WTC11 (cell line): Measurements from ENCODE around the gene HOXB13. TPM values are rescaled to one million over a fixed set of nuclear protein-coding genes. Genes with fewer than 3 reads are reported as not detected.

Source experiments
- ATAC-seq: fragments of 200-7000 bp; cut with Tn5 transposase; 2 replicates; pipeline ENCODE4 v1.10.0; 2021; ENCODE audit warnings: mild to moderate bottlenecking, moderate library complexity
- CTCF ChIA-PET: fragments of 300-600 bp; sonication (Branson Sonifier 250); formaldehyde crosslinking; loops from one replicate; lab custom pipeline; 2021; ENCODE audit warnings: antibody characterized with exemption; lab: Charles Lee
- POLR2A ChIA-PET: fragments of 350-600 bp; sonication (Branson Sonifier 250); formaldehyde crosslinking; loops from one replicate; lab custom pipeline; 2021; ENCODE audit warnings: antibody characterized with exemption; lab: Charles Lee
- DNase-seq: peaks from one replicate; pipeline ENCODE4 v3.0.0; 2021; ENCODE audit warnings: low spot score
- H3K27ac Mint-ChIP-seq: 2 replicates; pipeline ENCODE4 v1.8.0; 2021; ENCODE audit warnings: mixed read lengths
- H3K27me3 Mint-ChIP-seq: 2 replicates; pipeline ENCODE4 v1.8.0; 2021; ENCODE audit warnings: low read depth, mild to moderate bottlenecking, moderate library complexity, mixed read lengths
- H3K36me3 Mint-ChIP-seq: 2 replicates; pipeline ENCODE4 v1.8.0; 2021; ENCODE audit warnings: mixed read lengths
- H3K4me1 Mint-ChIP-seq: 2 replicates; pipeline ENCODE4 v1.8.0; 2022; ENCODE audit warnings: mixed read lengths
- H3K4me3 Mint-ChIP-seq: 2 replicates; pipeline ENCODE4 v1.8.0; 2021; ENCODE audit warnings: mild to moderate bottlenecking, moderate library complexity, mixed read lengths
- H3K9me3 Mint-ChIP-seq: 2 replicates; pipeline ENCODE4 v1.8.0; 2021; ENCODE audit warnings: mixed read lengths
- AFF4 ChIP-seq: sonication (generic); formaldehyde crosslinking; IDR thresholded peaks from 2 replicates; pipeline ENCODE4 v1.8.1; 2023; ENCODE audit warnings: mild to moderate bottlenecking, missing genetic modification reagents, borderline replicate concordance
- ATF3 ChIP-seq: sonication (generic); formaldehyde crosslinking; conservative IDR thresholded peaks from 2 replicates; pipeline ENCODE4 v1.8.1; 2022; ENCODE audit warnings: mild to moderate bottlenecking, missing genetic modification reagents
- ATF6 ChIP-seq: sonication (generic); formaldehyde crosslinking; IDR thresholded peaks from 2 replicates; pipeline ENCODE4 v1.8.1; 2023; ENCODE audit warnings: mild to moderate bottlenecking, missing genetic modification reagents
- CBFB ChIP-seq: sonication (generic); formaldehyde crosslinking; IDR thresholded peaks from 2 replicates; pipeline ENCODE4 v1.8.1; 2022; ENCODE audit warnings: mild to moderate bottlenecking, low read depth, missing genetic modification reagents
- CTCF ChIP-seq: fragments of 200-600 bp; IDR thresholded peaks from 2 replicates; pipeline ENCODE4 v1.8.0; 2022; ENCODE audit warnings: antibody characterized with exemption
- E2F5 ChIP-seq: sonication (generic); formaldehyde crosslinking; IDR thresholded peaks from 2 replicates; pipeline ENCODE4 v1.8.1; 2022; ENCODE audit warnings: mild to moderate bottlenecking, moderate library complexity, missing genetic modification reagents
- ETV6 ChIP-seq: sonication (generic); formaldehyde crosslinking; IDR thresholded peaks from 2 replicates; pipeline ENCODE4 v1.8.1; 2022; ENCODE audit warnings: mild to moderate bottlenecking, missing genetic modification reagents
- FOXJ3 ChIP-seq: sonication (generic); formaldehyde crosslinking; IDR thresholded peaks from 2 replicates; pipeline ENCODE4 v1.9.0; 2021; ENCODE audit warnings: missing genetic modification reagents, mild to moderate bottlenecking, borderline replicate concordance
- GRHL2 ChIP-seq: fragments of 250-450 bp; sonication (Bioruptor Pico); IDR thresholded peaks from 2 replicates; pipeline ENCODE4 v1.8.0; 2022; ENCODE audit warnings: mild to moderate bottlenecking, moderate library complexity; ENCODE audit not compliant: insufficient replicate concordance, severe bottlenecking
- HMGXB4 ChIP-seq: sonication (generic); formaldehyde crosslinking; IDR thresholded peaks from 2 replicates; pipeline ENCODE4 v1.8.1; 2023; ENCODE audit warnings: mild to moderate bottlenecking, moderate library complexity, missing genetic modification reagents
- MLX ChIP-seq: sonication (generic); formaldehyde crosslinking; IDR thresholded peaks from 2 replicates; pipeline ENCODE4 v1.8.1; 2023; ENCODE audit warnings: mild to moderate bottlenecking, missing genetic modification reagents, moderate library complexity
- NFATC4 ChIP-seq: fragments of 250-450 bp; sonication (Bioruptor Pico); IDR thresholded peaks from 2 replicates; pipeline ENCODE4 v1.9.0; 2021; ENCODE audit warnings: mild to moderate bottlenecking
- NFE2L1 ChIP-seq: sonication (generic); formaldehyde crosslinking; IDR thresholded peaks from 2 replicates; pipeline ENCODE4 v1.8.1; 2023; ENCODE audit warnings: missing genetic modification reagents
- SMAD3 ChIP-seq: sonication (generic); formaldehyde crosslinking; IDR thresholded peaks from 2 replicates; pipeline ENCODE4 v1.8.0; 2022; ENCODE audit warnings: missing genetic modification reagents, mild to moderate bottlenecking, borderline replicate concordance
- SMAD4 ChIP-seq: sonication (generic); formaldehyde crosslinking; IDR thresholded peaks from 2 replicates; pipeline ENCODE4 v1.8.0; 2022; ENCODE audit warnings: mild to moderate bottlenecking, missing genetic modification reagents
- TEAD4 ChIP-seq: sonication (generic); formaldehyde crosslinking; IDR thresholded peaks from 2 replicates; pipeline ENCODE4 v1.8.0; 2022; ENCODE audit warnings: mild to moderate bottlenecking, missing genetic modification reagents
- ZNF219 ChIP-seq: sonication (generic); formaldehyde crosslinking; IDR thresholded peaks from 2 replicates; pipeline ENCODE4 v1.8.0; 2023; ENCODE audit warnings: missing genetic modification reagents, mild to moderate bottlenecking, borderline replicate concordance
- ZNF317 ChIP-seq: sonication (generic); formaldehyde crosslinking; IDR thresholded peaks from 2 replicates; pipeline ENCODE4 v1.8.1; 2023; ENCODE audit warnings: low read depth, mild to moderate bottlenecking, moderate library complexity, missing genetic modification reagents, borderline replicate concordance
- ZNF423 ChIP-seq: fragments of 250-450 bp; sonication (Bioruptor Pico); IDR thresholded peaks from 2 replicates; pipeline ENCODE4 v2.1.2; 2022; ENCODE audit warnings: mild to moderate bottlenecking, moderate library complexity
- ZNF671 ChIP-seq: fragments of 250-450 bp; sonication (Bioruptor Pico); IDR thresholded peaks from 2 replicates; pipeline ENCODE4 v1.8.0; 2021; ENCODE audit warnings: mild to moderate bottlenecking
- ZSCAN18 ChIP-seq: fragments of 250-450 bp; sonication (Bioruptor Pico); IDR thresholded peaks from 2 replicates; pipeline ENCODE4 v2.1.2; 2022; ENCODE audit warnings: mild to moderate bottlenecking, moderate library complexity
- total RNA-seq: library from RNA; stranded (reverse); gene quantifications from 3 replicates; pipeline ENCODE4 v1.2.3, GENCODE V29; 2021

HOXB13 gene
- total RNA-seq, 1 experiment from 2014 or later, result 2.8 TPM

GRCh38 chr17:48692049-48692448, 36.5 kb downstream of the HOXB13 start (continued):
- TF ChIP-seq TEAD4 (CRISPR knock-in tag) (no peak), GRHL2 (no peak), ZSCAN18 (CRISPR knock-in tag) (no peak), SMAD3 (CRISPR knock-in tag) (no peak), MLX (no peak), FOXJ3 (CRISPR knock-in tag) (no peak), NFATC4 (CRISPR knock-in tag) (no peak), ZNF671 (CRISPR knock-in tag) (no peak), ATF3 (CRISPR knock-in tag) (no peak), ZNF219 (CRISPR knock-in tag) (no peak)
- TF ChIP-seq, all 79 proteins: peak for 0

GRCh38 chr17:48690655-48691054, 37.9 kb downstream of the HOXB13 start:
- peaks cover 17% of the 10 kb centered on the region; the same call in 1 of the 2 replicates for H3K9me3 Mint-ChIP-seq
- H3K27me3 Mint-ChIP-seq, result no peaks in the 10 kb centered on the region; the same call in none of the 2 replicates
- ChIA-PET CTCF (interaction anchor here (1.0 kb wide), 1 partner anchor 12 kb away, joined by 3 read pairs; no protein-coding TSS in a partner anchor), POLR2A (no interaction called here)
- no peak overlapping the region for H3K27ac Mint-ChIP-seq
- DNase-seq, result no peak
- H3K4me1 Mint-ChIP-seq, result no peaks in the 10 kb centered on the region
- H3K36me3 Mint-ChIP-seq, result 0 out of 2 replicates have a peak, but pooled peaks cover 3% of the 10 kb centered on the region
- no peak overlapping the region for H3K4me3 Mint-ChIP-seq
- no peak for ATAC-seq
- TF ChIP-seq SMAD4 (CRISPR knock-in tag) (no peak), MLX (no peak), SMAD3 (CRISPR knock-in tag) (no peak), HMGXB4 (CRISPR knock-in tag) (no peak), CTCF (no peak), ZSCAN18 (CRISPR knock-in tag) (no peak), ATF6 (CRISPR knock-in tag) (no peak), CBFB (CRISPR knock-in tag) (no peak), ETV6 (CRISPR knock-in tag) (no peak), E2F5 (CRISPR knock-in tag) (no peak), AFF4 (CRISPR knock-in tag) (no peak), NFE2L1 (no peak), ZNF317 (CRISPR knock-in tag) (no peak), ZNF423 (CRISPR knock-in tag) (no peak)
